C4-2B (cell line): ENCODE results near the gene CDH8.

ENCODE experiments used
- ZFX ChIP-seq: fragments of 450-650 bp; IDR thresholded peaks from 2 replicates; pipeline ENCODE4 v1.6.1; 2017
- TF ChIP-seq, protein P1 (sequence below): fragments of 450-650 bp; conservative IDR thresholded peaks from 2 replicates; pipeline ENCODE4 v1.5.1; 2017; ENCODE audit warnings: mild to moderate bottlenecking

GRCh38 chr16:61862221-61863155 lies 173.8 kb downstream of the CDH8 start:
- TF ChIP-seq, protein P1, sequence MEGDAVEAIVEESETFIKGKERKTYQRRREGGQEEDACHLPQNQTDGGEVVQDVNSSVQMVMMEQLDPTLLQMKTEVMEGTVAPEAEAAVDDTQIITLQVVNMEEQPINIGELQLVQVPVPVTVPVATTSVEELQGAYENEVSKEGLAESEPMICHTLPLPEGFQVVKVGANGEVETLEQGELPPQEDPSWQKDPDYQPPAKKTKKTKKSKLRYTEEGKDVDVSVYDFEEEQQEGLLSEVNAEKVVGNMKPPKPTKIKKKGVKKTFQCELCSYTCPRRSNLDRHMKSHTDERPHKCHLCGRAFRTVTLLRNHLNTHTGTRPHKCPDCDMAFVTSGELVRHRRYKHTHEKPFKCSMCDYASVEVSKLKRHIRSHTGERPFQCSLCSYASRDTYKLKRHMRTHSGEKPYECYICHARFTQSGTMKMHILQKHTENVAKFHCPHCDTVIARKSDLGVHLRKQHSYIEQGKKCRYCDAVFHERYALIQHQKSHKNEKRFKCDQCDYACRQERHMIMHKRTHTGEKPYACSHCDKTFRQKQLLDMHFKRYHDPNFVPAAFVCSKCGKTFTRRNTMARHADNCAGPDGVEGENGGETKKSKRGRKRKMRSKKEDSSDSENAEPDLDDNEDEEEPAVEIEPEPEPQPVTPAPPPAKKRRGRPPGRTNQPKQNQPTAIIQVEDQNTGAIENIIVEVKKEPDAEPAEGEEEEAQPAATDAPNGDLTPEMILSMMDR: no peak
- TF ChIP-seq ZFX: no peak
